Activated CD8-positive, alpha-beta memory T cell treated with anti-CD3 and anti-CD28 coated beads for 1 hour (primary cell): Measurements from ENCODE around the gene RHBDF2.

Source experiments
- DNase-seq, 2 donors: peaks; one replicate each; pipeline ENCODE4 v3.0.0-alpha.2; 2020; ENCODE audit warnings: low read depth in 1 of 2; ENCODE audit errors: extremely low read depth in 1 of 2

Gene RHBDF2

GRCh38 chr17:76502341-76503211 lies 1.4 kb upstream of the RHBDF2 start:
- no peak for DNase-seq

- DNase-seq: no peak
Measured at GRCh38 chr17:76501827-76502307, 644 bp upstream of the RHBDF2 start.

GRCh38 chr17:76500747-76501017 lies 541 bp downstream of the RHBDF2 start:
- DNase-seq: no peak

- no peak for DNase-seq
Measured at GRCh38 chr17:76500074-76500746, 1.0 kb downstream of the RHBDF2 start.

DNA sequence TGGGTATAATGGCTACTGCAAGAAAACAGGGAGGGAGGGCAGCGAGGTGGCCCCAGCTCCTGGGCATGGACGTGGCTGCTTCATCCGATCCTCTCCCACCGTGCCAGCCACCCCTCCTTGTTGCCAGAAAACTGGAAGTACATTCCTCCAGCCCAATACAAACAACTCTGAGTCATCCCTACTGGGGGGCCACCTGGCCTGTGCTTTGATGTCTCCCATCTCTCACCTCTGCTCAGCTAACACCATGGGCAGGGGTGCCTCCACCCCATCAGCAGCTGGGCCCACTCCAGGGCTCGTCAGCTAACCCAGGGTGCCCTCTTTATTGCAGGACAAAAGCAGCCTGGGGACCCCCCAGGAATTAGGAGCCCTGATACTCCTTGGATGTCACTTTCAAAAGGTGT lies 2.0 kb downstream of the RHBDF2 start:
- DNase-seq: no peak

DNA sequence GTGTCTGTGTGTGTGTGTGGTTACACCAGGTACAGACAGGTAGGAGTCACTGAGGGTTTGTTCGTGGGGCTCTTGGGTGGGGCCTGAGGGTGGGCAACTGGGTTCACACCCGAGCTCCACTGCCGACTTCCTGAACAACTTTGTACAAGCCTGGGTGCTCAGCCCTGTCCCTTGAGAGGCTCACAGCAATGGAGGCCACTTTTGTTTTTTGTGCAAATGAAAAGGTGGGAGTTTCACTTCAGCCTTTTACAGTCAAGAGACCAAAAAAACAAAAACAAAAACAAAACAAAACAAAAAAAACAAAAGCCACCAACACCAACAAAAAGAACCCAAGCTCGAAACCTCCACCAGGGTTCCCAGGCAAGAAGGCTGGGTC lies 2.4 kb downstream of the RHBDF2 start:
- DNase-seq: no peak

DNA sequence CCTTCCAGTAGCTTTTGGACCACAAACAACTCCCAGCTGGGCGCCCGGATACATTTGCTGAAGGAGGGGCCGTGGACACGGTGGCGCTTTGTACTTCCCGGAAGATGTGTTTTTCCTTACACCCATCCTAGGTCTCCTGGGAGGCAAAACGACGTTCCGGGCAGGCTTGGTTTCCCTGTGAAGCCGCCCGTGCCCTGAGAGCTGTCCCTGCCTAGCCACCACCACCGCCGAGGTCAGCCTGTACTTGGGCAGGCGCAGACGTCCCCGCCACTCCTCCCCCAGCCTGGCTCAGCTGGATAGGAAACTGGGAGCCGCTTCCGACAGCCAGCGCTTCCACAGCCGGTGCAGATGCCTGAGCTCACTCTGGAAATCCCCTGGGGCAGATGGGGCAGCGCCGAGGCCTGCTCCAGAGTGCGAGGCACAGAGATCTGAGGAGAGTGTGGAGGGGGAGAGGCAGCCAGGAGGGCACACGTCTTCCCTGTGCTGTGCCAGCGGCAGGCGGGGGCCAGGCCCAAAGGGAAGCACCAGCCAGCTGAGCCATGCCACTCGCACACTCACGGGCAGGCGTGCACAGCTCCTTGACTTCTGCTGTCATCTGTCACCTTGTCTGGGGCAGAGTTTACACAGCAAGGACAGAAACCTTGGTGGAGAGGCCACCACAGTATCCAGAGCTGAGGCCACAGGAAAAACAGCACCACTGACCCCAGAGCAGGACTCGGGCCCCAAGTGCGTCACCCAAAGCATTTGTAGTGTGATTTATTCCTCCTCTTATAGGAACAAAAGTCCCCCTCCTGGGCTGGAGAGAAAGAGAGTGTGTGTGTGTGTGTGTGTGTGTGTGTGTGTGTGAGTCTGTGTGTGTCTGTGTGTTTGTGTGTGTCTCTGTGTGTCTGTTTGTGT lies 3.0 kb downstream of the RHBDF2 start:
- DNase-seq: no peak

- no peak for DNase-seq
Measured at GRCh38 chr17:76497699-76497978, 3.6 kb downstream of the RHBDF2 start.

GRCh38 chr17:76496464-76496863 lies 4.8 kb downstream of the RHBDF2 start:
- no peak for DNase-seq

DNA sequence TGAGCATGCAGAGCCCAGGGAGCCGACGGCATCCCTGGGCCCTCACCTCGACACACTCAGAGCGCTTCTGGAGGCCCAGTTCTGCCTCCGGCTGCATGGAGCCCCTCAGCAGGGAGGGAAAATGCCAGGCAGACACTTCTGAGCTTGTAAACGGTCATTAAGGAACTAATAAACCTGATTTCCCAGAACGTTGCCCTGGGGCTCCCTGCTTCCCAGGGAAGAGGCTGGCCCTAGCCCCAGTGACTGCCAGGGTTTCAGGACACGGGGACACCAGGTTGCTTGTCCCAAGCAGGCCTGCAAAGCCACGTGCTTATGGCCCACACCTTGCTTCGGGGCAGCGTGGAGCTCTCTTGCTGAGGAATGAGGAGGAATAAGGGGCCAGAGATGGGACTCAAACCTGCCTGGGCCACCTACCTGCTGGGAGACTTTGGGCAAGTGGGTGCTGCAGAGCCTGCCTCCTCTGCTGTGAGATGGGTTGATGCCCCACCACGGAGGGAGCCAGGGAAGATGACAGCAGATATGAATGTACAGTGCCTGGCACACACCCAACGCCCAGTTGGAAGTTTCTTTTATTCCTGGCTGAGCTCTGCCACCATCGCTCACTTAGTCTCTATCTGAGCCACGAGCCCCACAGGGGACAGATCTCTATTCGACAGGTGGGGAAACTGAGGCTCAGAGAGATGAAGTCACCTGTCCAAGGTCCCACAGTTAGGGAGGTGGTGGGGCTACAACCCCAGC lies 5.4 kb downstream of the RHBDF2 start:
- DNase-seq: no peak

DNA sequence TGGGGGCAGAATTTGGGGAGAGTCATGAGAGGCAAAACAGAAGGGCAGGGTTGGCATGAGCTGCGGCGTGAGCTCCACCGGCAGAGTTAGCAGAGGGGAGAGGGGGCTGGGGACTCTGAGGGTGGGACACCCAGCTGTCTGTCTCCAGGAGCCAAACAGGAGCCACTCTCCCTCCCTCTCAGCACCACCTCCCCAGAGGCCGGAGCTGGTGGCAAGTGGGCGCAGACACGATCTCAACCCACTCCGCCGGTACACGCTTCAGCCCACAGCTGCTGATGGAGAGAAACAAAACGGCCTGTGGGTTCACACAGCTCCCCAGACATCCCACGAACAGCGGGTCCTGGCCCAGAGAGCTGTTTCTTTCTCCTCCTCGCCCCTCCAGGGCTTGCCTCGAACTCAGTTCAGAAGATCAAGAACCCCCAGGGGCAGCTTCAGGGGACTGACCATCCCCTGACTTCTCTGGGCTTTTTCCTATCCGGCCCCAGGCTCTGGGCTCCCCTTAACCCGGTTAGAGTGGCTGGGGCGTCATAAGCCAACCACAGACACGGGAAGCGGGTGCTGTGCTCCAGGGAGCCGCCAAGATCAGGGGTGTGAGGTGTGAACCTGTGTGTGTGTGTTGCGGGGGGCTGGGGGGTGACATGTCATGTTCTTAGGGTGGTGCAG lies 7.6 kb downstream of the RHBDF2 start:
- no peak for DNase-seq

DNA sequence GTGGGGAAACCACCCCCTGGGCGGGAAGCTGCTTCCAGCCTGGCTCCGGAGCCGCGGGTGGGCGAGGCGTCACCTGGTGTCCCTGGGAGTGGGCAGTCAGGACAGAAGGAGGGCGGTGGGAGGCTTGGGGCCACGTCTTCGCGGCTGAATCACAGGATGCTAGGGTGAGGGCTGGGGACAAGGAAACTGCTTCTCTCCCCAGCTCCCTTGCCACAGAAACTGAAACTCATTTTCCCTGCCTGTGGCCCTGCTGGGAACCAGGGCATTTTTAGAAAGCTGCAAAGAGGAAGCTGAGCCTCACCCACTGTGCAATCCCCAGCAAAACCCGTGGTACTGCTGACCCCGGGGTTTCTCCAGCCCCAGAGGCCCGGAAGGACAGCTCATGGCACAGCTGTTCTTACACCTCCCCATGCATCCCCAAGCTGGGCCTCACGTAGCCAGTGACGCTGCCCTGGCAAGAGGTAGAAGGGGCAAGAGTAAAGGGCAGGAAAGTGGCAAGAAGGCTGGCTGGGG lies 8.2 kb downstream of the RHBDF2 start:
- DNase-seq: no peak

GRCh38 chr17:76492123-76492988 lies 8.9 kb downstream of the RHBDF2 start:
- DNase-seq: no peak

GRCh38 chr17:76491271-76492122 lies 9.7 kb downstream of the RHBDF2 start:
- DNase-seq: no peak

- no peak for DNase-seq
Measured at GRCh38 chr17:76490112-76490710, 11.0 kb downstream of the RHBDF2 start.

DNA sequence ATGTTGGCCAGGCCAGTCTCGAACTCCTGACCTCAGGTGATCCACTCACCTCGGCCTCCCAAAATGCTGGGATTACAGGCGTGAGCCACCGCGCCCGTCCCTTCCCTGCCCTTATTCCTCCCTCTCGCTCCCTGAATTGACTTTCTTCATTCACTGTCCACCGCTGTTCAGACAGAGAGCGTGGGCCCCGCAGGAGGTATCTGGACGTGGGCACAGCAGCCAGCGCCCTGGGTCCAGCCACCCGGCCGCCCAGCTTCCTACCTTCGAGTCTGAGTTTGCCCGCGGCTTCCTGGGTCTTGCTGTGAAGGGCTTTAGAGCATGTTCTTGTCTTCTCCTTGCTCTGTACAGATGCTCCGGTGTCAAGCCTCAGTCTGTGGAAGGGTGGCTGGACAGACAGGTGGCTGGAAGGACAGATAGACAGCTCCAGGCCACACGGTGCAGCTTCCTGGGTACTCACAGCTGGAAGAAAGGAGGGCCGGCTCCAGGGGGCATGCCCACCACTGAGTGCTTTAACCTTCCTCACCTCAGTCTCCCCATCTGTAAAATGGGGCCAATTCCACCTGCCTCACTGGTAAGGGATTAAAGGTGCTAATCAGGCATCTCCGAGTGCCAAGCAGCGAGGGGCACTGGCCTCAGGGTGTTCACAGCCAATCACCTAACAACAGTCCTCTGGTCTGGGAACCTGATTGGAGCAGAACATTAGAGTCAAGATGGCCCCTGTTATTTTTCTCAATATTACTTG lies 13.6 kb downstream of the RHBDF2 start:
- no peak for DNase-seq

DNA sequence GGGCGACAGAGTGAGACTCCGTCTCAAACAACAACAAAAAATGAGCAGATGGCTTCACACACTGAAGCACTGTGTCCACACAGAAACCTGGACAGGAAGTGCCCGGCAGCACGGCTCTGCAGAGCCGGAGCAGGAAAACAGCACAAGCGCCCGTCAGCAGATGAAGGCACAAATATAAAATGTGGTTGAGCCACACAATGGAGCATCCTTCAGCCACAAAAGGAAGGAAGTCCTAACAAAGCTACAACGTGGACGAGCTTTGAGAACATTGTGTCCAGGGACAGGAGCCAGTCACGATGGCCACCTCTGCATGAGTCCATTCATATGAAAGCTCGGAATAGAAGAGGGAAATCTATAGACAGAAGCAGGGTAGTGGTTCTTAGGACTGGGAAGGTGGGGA lies 15.7 kb downstream of the RHBDF2 start:
- no peak for DNase-seq
